LHCN-M2 (cell line): ENCODE measurements around the gene NFIB. TPM values are rescaled to one million over a fixed set of nuclear protein-coding genes. Genes with fewer than 3 reads are reported as not detected.
A peak's percentile ranks its signal among the peaks of the same experiment; 100 is the strongest.

Source experiments
- DNase-seq: peaks from one replicate; pipeline ENCODE4 v3.0.0-alpha.2; 2012; ENCODE audit warnings: low read depth
- total RNA-seq: library from RNA; depleted of rRNA; stranded (reverse); fragments of >200 nt; gene quantifications from 2 replicates; pipeline ENCODE4 v1.2.3, GENCODE V29; 2014

NFIB gene
- total RNA-seq, 1 experiment from 2014 or later: 13.0 TPM

DNA sequence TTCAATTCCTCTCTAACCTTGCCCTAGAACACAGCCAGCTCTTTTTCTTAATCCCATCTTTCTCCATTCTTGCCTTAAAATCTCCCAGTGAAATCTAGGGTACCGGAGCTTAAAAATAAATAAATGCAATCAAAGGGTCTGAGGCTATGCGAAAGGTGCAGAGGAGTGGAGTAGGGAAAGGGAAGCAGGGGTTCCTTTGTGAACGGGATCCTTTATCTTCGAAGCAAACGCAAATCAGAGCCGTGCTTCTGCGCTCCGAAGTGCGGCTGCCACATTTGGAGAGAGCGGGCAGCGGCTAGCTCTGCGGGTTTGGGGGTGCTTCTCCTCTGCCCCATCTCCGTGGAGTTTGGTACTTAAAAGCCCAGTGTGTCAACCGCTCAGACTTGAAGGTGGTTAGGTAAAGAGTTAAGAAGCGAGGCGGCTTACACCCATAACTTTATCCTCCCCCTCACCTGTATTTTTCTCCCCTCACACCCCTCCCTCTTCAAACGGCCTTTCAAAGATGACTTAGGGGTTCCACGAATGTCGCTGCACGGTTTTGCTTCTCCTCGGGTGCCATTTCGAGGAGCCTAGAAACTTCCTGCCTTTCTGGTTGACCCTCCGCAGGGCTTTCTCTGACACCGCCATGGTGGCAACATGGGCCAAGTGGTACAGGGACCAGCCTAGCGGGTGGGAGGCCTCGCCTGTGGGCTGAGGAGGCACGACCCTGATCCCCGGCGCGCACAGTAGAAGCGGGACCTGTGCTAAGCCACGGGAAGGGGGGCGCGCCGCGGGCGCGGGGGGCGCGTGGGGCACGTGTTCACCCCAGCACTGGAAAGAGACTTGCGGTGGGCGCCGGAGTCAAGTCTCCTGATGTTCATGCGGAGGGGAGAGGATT lies 31.7 kb upstream of the NFIB start:
- DNase-seq: no peak

DNA sequence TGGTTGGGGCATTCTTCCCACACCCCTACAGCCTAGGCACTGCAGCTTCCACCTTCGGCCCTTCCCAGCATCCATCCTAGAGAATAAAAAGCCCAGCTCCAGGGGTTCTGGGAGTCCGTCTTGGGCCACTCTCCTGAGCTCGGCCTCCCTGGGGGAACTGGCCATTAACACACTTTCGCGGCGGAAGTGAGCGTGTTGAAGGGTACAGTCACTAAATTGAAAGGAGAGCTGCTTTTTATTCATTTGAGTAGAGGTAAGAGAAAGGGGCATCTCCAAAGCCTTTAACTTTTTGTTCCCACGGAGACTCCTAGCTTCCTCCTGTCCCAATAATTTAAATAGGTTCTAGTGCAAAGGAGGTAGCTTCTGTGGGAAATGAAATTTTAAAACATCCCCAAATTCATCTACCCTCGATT lies 31.0 kb upstream of the NFIB start:
- no peak for DNase-seq

DNA sequence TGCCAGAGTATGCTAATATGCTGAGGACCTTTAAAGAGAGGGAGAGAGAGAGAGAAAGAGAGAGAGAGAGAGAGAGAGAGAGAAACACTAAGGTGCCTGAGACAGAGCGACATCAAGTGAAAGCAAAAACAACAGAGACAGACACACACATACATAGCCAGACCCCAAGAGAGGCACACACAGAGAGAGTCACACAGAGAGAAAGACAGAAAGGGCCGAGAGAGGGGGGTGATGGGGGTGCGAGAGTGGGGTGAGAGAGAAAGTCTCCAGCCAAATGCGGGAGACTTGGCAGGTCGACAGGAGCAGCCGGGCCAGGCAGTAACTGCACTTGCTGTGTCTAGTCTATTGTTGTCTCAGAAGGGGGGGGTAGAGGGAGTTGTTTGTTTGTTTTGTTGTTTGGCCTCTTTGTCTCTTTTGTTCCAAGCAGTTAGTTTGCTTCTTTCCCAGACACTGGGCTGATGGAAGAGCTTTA lies 30.1 kb upstream of the NFIB start:
- DNase-seq: no peak

DNA sequence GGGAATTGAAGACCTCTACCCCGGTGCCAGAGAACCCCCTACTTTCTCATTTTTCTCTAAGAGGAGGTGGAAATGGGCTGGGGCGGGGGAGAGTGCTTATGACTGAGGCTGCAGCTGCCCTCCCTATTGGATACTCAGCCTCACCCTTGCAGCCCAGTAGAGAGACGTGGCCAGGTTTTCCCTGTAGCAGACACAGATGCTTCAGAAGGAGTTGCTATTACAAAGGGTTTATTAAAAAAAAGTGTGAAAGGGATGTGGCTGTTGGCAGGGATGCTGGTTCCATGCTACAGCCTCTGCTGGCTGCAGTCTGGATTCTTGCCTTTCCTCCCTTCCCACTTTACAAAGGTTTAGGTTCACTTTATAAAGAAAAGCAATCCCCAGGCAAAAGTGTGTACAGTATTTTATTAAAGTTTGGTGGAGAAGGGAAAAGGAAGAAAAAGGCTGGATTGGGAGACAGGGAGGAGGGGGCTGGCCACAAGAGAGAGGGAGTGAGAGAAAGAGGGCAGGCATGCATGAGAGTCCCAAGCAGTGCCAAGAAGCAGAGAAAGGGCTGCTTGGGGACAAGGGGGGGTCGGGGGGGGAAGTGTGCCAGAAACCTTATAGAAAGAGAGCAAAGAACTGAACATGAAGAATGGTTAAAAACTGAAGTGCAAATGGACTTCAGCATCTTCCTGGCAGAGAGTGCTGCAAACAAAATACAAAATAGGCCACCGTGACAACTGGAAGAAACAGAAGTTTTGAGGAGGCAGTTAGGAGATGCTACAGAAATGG lies 29.5 kb upstream of the NFIB start:
- no peak for DNase-seq

DNA sequence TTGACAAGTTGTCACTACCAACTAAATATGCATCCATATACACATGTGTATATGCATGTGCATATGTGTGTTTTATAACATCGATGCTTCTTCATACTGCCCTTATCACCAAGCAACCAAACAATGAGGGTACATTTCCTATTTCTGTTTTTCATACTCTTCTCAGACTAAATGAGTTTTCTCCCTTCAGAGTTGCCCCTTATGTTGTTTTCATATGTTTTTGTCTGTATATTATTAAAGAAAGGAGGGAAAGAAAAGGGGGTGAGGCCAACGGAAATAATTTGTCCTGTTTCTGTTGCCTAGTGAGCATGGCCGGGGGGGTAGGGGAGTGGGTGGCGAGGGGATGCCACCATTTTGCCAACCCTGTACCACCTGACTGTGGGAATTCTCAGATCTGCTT lies 28.8 kb upstream of the NFIB start:
- DNase-seq: no peak

DNA sequence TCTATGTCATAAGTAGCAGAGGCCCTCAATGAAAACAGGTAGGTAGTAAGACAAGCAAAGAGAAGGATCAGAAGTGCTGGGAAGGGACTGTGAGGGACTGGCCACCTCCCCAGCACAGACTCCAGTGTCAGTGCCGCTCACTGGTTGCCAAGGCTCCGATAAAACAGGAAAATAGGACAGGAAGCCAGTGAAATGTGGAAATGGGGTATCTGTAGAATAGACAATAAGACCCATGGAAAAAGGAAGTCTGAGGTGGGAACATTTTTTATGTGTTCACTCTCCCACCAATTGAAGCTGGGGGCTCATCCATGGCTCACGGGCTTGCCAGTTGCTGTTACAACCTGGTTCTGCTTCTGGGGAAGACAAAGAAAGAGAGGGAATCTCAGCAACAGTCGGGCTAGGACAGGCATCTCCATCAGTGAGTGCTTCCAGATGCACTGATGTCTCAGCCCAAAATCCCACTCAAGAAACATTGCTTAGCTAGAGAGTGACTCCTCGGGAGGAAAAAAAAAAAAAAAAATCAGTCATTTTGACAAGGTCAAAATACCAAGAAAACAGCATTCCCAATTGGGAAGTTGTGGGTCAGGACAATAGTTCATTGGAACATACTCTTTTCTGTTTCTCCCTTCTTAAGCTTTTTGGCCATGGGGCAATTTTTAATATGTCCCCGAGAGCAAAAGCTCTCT lies 27.6 kb upstream of the NFIB start:
- DNase-seq: no peak

DNA sequence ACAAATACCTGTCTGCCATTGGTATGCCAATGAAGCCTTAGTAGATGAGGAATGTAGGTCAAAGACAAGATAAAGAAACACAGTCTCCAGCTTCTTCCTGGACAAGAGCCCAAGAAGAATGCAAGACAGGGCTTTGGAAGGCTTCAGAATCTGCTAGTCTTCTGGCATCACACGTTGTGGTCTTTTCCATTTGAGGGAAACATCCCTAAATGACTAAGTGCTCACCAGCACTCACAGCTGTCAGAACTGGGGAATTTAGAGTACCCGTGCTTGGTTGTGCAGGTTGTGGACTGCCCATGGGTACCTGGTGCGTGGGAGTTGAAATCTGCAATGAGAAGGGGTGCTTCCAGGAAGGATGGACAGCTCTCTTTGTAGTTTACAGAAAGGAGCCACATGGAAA lies 27.1 kb upstream of the NFIB start:
- no peak for DNase-seq

DNA sequence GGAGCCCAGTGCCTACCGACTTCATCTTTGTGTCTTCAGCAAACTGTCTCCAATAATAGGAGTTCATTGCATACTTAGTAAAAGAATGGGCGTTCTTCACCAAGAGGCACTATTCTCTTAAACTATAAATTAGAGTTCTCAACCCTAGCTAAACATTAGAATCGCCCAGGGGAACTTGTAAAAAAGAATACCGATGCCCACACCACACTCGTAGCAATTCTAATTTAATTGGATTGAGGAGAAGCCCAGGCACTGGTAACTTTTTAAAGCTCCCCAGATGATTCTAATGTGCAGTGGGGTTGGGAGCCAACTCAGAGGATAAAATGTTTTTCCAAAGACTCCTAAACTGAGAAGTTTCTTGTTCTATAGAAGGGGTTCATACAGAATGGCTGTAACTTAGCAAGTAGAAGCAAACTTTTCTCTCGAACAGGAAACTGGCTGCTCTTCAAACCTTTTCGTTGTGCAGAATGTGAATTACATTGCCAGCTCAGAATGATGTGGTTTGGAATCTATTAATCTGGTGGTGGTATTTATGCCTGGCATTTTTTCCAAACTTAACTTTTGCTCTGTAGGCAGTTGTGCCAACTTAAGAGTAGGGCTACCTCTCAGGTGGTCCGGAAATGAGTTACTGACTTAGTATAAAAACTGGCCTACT lies 26.4 kb upstream of the NFIB start:
- DNase-seq: no peak

DNA sequence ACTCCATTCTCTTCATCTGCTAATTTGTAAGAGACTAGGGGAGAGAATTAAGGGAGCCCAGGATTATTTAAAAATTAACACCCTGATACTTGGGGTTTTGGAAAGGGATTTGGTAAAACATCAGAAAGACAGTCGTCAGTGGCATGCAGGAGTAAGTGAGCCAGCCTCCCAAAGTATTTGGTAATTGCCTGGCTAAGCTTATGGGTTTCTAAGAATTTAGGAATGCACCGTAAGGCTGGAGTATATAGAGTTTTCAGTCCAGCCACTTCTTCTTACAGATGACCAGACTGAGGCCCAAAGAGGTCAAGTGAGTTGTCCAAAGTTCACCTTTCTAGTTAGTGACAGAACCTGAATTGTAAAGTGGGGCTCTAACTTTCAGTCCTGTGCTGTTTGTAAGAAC lies 25.8 kb upstream of the NFIB start:
- no peak for DNase-seq

DNA sequence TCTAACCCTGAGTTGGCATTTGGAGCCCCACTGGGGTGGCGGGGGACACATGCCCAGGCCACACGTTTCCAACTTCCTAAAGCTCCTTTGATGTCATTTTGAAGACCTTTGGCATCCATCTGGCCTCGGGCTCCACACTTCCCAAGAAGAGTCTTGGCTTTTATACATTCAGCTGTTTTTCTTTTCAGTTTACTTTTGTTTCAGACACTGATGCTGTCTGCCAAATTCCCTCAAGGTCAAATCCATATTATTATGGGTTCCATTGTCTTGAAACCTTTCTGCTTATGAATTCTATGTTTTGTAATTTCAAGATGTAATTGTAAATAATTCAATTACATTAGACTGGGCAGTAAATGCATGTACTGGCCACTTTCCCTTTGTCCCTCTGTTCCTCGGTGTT lies 23.7 kb upstream of the NFIB start:
- DNase-seq: no peak

DNA sequence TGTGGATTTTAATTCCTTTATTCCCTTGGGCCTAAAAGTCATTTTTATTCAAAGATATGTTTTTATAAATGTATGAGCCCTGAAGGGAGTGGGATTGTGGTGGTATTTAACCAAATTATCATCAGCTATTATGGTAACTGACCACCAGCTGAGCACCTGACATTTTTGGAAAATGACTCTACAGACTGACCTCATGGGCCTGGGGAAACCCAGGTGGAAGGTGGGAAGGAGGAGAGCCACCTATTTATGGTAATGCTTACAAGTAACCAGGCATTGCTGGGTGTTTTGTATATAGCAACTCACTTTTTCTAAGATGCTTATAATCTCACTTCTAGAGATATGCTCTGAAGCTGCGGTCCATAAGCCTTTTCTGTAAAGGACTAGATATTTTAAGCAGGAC lies 22.3 kb upstream of the NFIB start:
- no peak for DNase-seq

DNA sequence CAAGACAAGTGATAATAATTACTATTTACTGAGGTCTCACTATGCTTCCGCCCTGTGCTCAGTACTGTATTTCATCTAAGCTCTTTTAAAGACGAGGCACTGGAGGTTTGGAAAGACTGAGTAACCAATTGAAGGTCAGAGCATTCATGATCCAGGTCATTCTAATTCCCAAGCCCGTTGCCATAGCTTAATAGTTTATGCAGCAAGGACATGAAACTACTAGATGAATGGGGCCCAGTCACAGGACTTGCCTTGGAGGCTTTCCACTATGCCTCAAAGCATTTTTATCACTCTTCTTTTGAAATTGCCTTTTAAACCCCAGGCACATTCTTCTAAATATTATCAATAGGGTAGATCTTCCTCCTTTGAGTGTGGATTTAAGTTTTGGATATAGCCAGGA lies 17.2 kb upstream of the NFIB start:
- no peak for DNase-seq

DNA sequence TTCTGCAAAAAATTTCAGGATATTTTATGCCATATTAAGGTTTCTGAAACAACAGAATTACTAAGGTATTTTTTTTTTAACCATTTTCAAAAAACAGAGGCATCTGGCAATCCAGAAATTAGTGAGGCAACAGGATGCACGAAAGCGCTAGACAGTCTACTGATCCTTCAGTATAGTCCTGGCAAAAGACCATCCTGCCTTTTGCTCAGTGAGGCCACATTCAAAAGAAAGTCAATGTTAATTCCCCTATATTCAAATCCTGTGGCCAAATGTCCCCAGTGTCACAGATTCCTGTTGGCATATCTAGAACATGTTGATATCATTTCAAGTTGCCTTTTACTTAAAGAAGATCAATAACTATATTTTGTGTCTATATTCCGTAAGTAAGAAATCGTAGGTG lies 13.1 kb upstream of the NFIB start:
- no peak for DNase-seq

DNA sequence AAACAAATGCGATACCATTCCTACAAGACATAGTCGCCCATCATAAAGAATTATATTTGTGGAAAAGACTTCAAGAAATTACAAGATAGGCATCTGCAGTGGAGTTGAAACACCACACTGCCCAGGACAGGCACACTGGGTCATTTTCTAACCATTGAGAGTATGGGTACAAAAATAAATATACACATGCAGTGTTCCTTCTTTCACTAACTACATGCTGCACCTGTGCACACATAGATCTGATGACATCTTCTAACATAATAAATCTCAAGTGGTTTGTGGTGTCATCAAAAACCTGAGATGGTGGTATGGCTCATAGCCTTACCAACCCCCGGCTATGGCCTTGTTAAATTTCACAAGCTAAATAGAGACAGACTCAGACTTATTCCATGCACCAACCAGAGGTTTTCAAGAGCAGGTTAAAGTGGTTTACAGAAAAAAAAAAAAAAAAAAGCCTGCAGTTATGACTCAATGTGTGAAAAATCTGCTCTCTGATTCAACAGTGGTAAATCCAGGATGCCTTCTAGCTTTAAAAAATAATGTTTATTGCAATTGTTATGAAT lies 12.4 kb upstream of the NFIB start:
- peak; percentile 94 for DNase-seq

DNA sequence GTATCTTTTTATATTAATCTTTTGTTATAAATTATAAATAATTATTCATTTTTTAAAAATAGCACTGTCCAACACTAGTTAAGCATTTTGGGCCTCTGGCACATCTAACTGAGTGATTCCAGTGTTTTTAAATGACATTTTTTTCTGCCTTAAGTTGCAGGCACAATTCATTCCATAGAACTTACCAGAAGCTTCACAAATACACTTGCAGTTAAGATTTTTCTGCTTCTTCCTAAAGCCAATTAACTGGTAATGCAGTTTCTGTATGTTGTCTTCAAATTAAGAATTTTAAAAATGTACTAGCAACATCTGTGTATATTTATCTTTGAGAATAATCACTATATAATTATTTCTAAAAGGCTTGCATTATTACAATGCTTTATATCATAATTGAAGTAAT lies 11.2 kb upstream of the NFIB start:
- no peak for DNase-seq

DNA sequence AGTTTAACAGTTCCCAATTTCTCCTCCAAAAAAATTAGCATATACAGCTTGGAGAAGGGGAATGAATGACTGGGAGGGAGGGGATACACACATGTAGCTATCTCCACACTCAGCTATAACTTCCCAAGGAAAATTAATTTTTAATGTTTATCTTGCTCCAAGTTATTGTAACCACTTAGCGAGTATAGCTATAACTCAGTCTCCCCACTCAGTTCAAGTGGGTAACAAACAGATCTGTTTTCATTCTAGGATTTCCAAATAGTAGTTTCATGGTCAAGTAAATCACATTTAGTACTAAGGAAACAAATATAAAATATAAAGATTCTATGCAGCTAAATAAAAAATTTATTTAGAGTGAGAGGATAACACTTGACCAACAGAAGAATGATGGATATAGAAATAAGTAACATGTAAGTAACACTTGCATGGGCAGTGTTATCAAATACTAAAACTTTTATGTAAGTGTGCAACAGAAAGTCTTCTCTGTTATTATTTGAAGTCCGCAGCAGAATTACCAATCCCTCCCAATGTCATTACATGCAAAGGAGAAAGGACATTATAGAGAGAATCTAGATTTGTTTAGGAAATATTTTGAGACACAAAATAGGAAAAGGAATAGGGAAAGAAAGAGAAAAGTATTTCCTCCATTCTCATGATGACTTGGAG lies 10.2 kb upstream of the NFIB start:
- no peak for DNase-seq

DNA sequence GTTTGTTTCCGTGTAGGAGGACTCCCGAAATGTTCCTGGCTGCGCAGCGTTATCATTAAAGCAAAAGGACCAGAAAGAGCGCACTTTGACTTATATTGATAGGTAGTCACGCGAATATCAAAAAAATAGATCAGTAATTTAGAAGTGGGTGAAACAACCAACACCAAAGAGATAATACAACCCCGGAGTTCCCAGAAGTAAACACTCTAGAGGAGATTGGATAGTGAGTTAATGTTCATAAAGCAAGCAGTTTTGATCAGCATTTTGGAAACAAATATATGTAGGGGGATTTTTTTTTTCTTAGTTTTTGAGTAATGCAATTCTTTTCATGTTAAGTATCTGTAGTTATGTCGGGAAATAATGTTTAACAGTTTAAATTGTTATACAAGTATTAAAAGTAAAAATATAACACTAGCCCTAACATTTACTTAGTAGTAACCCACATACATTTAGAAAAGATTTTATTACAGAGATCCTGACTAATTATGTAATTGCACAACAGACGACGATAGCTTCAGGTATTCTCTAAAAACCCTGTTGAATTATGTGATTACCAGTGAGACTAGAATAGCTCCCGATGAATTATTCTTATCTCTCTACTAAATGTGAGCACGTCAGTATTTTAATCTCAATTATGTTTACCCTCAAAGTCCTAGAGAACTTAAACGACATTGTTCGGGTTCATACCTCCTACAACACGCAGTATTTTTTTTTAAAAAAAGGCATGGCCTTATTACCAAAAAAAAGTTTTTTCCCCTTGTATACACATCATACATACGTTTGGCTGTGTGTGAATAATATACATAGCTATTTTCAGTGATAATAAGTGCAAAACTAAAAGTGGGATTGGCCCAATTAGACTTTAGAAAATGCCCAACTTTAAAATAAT lies 9.4 kb upstream of the NFIB start:
- DNase-seq: no peak

DNA sequence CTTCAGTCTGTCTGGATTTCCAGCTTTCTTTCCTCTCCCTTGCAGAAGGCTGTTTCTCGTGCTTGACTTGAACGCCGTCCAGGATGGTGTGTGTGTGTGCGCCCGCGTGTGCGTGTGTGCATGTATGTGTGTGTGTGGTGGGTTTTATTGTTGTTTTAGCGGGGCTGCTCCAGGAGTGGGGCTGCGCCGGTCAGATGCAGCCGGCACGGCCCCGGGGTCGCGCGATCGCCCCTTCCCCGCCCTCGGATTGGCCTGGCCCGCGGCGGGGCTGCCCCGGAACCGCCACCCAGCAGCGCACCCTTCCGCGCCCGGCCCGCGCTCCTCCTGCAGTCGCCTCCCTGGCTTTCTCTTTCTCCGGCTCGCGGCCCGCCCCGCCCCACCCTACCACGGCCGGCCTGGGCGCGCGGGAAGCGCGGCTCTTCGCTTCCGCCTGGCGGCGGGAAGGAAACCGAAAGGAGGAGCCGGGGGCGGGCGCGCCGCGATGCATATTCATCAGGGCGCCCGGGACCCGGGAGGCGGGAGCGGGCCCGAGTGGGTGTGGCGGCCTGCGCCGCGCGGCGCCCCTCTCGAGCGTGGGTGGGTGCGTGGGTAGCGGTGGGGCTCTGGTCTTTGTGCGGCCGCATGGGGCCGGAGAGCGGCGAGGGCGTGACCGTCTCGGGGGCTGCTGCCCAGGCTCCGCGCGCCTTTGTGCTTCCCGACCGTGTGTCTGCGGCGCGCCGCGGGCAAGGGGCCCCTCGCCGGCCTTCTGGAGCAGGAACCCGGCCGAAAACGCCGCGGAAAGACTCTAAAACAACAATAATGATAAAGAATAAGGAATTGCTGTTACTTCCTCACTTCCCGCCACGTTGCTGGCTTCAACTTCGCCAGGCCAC lies 8.5 kb upstream of the NFIB start:
- DNase-seq: peak; percentile 87
